GM10248 (cell line): ENCODE measurements around the gene SEZ6L.

Experiments used
- CTCF ChIA-PET: fragments of 300-600 bp; sonication (Branson Sonifier 250); formaldehyde crosslinking; extraction: SDS; loops from one replicate; lab custom pipeline; 2021; ENCODE audit warnings: antibody characterized with exemption; lab: Yijun Ruan, JAX
- POLR2A ChIA-PET: fragments of 350-650 bp; sonication (Branson Sonifier 250); formaldehyde crosslinking; extraction: SDS; loops from one replicate; lab custom pipeline; 2020; ENCODE audit warnings: antibody characterized with exemption; lab: Yijun Ruan, JAX
- DNase-seq: peaks from one replicate; pipeline ENCODE4 v3.0.0; 2012; ENCODE audit errors: extremely low spot score
- TF ChIP-seq, protein P1 (sequence below): IDR thresholded peaks from 2 replicates; pipeline ENCODE4 v1.5.1; 2012; ENCODE audit warnings: mild to moderate bottlenecking, low read depth; ENCODE audit errors: extremely low read depth, missing control alignments, control extremely low read depth

Gene SEZ6L

DNA sequence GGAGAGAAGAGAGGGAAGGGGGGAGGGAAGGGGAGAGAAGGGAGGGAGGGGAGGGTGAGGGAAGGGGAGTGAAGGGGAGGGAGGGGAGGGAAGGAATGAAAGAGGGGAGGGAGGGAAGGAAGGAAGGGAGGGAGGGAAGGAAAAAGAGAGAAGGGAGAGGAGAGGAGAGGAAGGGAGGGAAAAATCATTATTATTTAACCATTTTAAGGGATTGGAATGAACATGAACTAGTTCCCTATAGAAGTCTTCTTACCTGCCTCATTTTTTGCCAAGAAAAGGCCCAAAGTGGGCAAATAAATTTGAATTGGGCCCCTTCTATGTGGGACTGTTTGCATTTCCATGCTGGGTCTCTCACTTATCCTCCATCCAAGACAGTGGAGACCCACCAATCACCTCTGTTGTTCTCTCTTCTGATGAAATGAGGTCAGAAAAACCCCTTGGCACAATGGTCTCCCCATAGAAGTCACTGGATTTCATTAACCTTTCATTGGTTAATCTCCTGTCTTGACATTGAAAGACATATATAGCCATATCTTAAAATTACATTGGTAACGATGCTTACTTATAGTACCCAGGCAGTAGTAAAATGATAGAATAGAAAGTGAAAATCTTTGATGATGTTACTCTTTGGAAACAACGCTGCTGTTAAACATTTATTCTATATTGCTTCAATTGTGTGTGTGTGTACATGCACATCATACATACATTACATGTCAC is 179.7 kb downstream of the SEZ6L start:
- TF ChIP-seq, protein P1, sequence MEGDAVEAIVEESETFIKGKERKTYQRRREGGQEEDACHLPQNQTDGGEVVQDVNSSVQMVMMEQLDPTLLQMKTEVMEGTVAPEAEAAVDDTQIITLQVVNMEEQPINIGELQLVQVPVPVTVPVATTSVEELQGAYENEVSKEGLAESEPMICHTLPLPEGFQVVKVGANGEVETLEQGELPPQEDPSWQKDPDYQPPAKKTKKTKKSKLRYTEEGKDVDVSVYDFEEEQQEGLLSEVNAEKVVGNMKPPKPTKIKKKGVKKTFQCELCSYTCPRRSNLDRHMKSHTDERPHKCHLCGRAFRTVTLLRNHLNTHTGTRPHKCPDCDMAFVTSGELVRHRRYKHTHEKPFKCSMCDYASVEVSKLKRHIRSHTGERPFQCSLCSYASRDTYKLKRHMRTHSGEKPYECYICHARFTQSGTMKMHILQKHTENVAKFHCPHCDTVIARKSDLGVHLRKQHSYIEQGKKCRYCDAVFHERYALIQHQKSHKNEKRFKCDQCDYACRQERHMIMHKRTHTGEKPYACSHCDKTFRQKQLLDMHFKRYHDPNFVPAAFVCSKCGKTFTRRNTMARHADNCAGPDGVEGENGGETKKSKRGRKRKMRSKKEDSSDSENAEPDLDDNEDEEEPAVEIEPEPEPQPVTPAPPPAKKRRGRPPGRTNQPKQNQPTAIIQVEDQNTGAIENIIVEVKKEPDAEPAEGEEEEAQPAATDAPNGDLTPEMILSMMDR: no peak
- DNase-seq: no peak
- ChIA-PET CTCF (interaction anchor here (1.3 kb wide), 2 partner anchors 12 to 18 kb away, joined by 3 read pairs; no protein-coding TSS in a partner anchor), POLR2A (no interaction called here)

DNA sequence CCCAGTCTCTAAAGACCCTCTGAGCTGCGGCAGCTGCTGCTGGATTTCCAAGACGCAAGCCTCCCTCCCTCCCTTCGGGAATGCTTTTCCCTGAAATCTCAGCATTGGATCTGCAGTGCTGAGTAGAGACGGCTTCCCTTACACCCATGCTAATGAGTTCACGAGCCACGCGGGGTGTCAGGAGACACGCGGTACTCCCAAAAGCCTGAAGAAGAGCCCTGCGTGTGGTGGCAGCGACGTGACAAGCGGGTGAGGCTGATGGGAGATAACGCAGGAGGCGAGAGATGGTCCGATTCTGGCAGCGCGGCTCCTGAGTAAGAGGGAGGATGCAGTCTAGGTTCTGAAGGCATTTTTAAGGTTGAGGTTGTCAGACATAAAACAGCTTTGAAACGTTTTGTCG is 185.4 kb downstream of the SEZ6L start:
- ChIA-PET CTCF (interaction anchor here (1.1 to 5.4 kb wide), 2 partner anchors 12 to 24 kb away, joined by 5 to 40 read pairs; no protein-coding TSS in a partner anchor), POLR2A (no interaction called here)
- TF ChIP-seq, protein P1: no peak

DNA sequence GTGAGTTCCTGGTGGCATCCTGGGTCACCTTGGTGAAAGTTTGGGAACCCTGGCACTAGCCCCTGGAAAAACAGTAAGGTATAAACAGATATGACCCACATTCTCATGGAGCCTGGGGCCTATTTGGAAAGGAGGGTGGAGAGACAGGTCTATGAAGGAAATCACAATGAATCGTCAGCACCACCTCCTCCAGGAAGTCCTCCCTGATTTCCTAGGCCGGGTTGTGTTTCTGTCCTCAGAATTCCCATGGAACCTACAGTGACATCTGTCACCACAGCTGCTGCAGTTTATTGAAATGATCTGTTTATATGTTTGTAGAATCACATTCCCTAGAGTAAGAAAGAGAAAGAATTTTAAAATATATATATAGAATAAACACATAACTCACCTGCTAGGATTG is 188.0 kb downstream of the SEZ6L start:
- DNase-seq: no peak
- POLR2A ChIA-PET: no interaction called here
- CTCF ChIA-PET: interaction anchor here (5.4 kb wide), 1 partner anchor 9 kb away, joined by 40 read pairs; no protein-coding TSS in a partner anchor
- TF ChIP-seq, protein P1: no peak

More for the DNA sequence above, 185.4 kb downstream of the SEZ6L start:
- no peak for DNase-seq

DNA sequence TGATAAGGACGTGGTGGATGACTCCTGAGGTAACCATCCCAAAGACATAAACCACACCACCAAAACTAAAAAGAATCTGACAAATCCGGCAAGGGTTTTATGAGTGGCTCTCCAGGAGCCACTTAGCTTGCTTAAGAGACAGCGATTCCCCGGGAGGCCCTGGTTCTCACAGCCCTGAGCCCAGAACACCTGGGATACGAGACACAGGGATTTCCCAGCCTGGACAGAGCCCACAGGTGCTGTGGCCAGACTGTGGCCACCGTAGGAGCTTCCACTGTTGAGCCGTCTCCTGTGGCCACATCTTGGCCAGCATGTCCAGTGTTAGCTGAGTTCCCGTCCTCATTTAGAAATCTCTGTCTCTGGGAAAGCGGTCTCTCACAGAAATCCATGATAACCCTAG is 188.6 kb downstream of the SEZ6L start:
- no peak for DNase-seq
- TF ChIP-seq, protein P1: no peak
- CTCF ChIA-PET: interaction anchor here (1.2 to 5.4 kb wide), 3 partner anchors 9 to 585 kb away, joined by 3 to 40 read pairs (median 3); no protein-coding TSS in a partner anchor
- POLR2A ChIA-PET: no interaction called here

DNA sequence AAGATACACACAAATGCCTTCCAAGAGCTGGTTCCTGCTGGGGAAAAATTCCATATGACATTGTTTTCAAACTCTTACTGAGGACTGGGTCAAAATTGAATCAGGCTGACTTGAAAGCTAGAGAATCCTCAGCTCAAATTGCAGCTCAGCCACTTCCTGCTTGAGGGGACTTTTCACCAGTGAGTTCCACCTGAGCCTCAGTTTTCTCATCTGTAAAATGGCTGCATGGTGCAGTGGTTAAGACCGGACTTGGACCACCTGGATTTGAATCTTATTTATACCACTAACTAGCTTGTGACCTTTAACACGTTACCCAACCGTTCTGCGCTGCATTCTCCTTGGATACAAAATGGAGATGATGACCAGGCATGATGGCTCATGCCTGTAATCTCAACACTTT is 189.9 kb downstream of the SEZ6L start:
- ChIA-PET CTCF (interaction anchor here (0.7 to 5.4 kb wide), 6 partner anchors 7 to 586 kb away, joined by 3 to 40 read pairs (median 4); no protein-coding TSS in a partner anchor), POLR2A (no interaction called here)
- no peak for DNase-seq
- TF ChIP-seq, protein P1: no peak

DNA sequence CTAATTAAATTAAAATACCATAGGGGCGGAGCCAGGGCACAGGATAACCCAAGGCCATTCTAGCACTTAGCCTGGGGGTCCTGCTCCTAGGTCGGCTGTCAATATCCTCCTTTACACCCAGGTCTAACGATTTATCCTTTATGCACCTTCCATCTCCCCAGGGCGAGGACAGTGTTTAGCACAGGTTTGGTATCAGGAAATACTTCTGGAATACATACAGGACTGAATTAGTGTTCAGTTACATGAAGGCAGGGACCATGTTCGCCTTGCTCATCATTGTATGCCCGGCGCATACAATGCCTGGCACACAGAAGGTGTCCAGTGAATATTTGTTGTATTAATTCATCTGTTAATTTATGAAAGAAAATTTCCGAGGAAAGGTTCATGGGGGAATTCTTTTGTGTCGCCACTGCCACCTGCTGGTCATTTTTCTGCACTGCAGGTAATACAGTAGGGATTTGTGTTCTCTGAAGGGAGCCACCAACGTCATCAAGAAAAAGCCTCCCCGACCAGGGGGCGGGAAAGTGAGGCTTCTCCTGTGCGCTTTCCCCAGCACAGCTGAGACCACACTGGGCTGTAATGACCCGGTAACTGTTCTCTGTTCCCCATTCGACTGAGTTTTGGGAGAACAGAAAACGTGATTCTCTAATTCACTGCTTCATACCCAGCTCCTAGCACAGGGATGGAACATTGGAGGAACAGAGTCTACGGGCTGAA is 191.1 kb downstream of the SEZ6L start:
- TF ChIP-seq, protein P1: peak; percentile 83
- CTCF ChIA-PET: interaction anchor here (0.8 to 1.7 kb wide), 10 partner anchors 11 to 465 kb away, joined by 3 to 5 read pairs (median 3); no protein-coding TSS in a partner anchor
- POLR2A ChIA-PET: no interaction called here
- peak; percentile 65 for DNase-seq
